ENCODE data around the gene PRAMEF15. TPM values are rescaled to one million over a fixed set of nuclear protein-coding genes. Genes with fewer than 3 reads are reported as not detected.
"Not testable (repeated sequence)": the region's sequence is repeated elsewhere in the genome, so short reads cannot be mapped to it uniquely, and the experiment has no call there.

Gene PRAMEF15
- total RNA-seq (2014; rRNA removed; shearing (Covaris generic)) (not detected in 2 replicates), polyA plus RNA-seq (2016; fragmentation: Nextera tagmentation; extraction: Ambion mirVana) (not detected in 2 replicates)
- long read RNA-seq = 0 reads

GRCh38 chr1:13315281-13315680 lies at the start of gene PRAMEF15:
TSS of gene PRAMEF15 (plus strand) at chr1:13315581. CDS start at chr1:13318408, 2,827 bp downstream.
- H3K27ac Mint-ChIP-seq = not testable (repeated sequence)

GRCh38 chr1:13277016-13277415 lies 38.4 kb upstream of the PRAMEF15 start:
- not testable (repeated sequence) for H2AFZ ChIP-seq; H3K4me3 ChIP-seq; H3K4me3 Mint-ChIP-seq; H3K27ac ChIP-seq (ENCODE audit: low read depth); H3K36me3 ChIP-seq (ENCODE audit: insufficient read depth); H3K4me1 ChIP-seq (ENCODE audit: insufficient read depth); H3K79me2 ChIP-seq (replicated peaks; ENCODE audit: insufficient read depth); H3K27me3 ChIP-seq (ENCODE audit: insufficient read depth); H4K20me1 ChIP-seq (replicated peaks; ENCODE audit: insufficient read depth); H3K4me2 ChIP-seq; H3K27ac Mint-ChIP-seq; H3F3A ChIP-seq (replicated peaks; ENCODE audit: low read depth); H3K36me3 Mint-ChIP-seq (ENCODE audit: low read depth); H3K27me3 Mint-ChIP-seq (ENCODE audit: insufficient read depth, low read depth, poor library complexity); H3K4me1 Mint-ChIP-seq; ATAC-seq; H3K9me2 ChIP-seq (ENCODE audit: insufficient read depth); H3K9me3 Mint-ChIP-seq
- peak; percentile 0 for DNase-seq (ENCODE audit: low spot score)

More at GRCh38 chr1:13315281-13315680, at the start of gene PRAMEF15:
- H3K27me3 Mint-ChIP-seq (ENCODE audit: insufficient read depth, low read depth, poor library complexity); ATAC-seq; H3K4me1 ChIP-seq (ENCODE audit: insufficient read depth); H3K36me3 ChIP-seq (ENCODE audit: insufficient read depth); H3K4me3 Mint-ChIP-seq; H3K79me2 ChIP-seq (replicated peaks; ENCODE audit: insufficient read depth); H3F3A ChIP-seq (replicated peaks; ENCODE audit: low read depth); H3K9me2 ChIP-seq (ENCODE audit: insufficient read depth); DNase-seq (ENCODE audit: low spot score); H3K4me1 Mint-ChIP-seq; H3K4me3 ChIP-seq; H4K20me1 ChIP-seq (replicated peaks; ENCODE audit: insufficient read depth); H3K4me2 ChIP-seq; H3K27ac ChIP-seq (ENCODE audit: low read depth); H2AFZ ChIP-seq; H3K27me3 ChIP-seq (ENCODE audit: insufficient read depth): not testable (repeated sequence)
- Mint-ChIP-seq H3K9me3 (peaks cover 46% of the 10 kb centered on the region), H3K36me3 (ENCODE audit: low read depth) (peaks cover 11% of the 10 kb centered on the region; the same call in 2 of the 3 replicates)

- not testable (repeated sequence) for H3K4me1 Mint-ChIP-seq
These were observed 35.8 kb upstream of the PRAMEF15 start for GRCh38 chr1:13279617-13280016.

GRCh38 chr1:13285037-13285436 lies 30.3 kb upstream of the PRAMEF15 start, which contains the start of gene PRAMEF8:
TSS of gene PRAMEF8 (minus strand) at chr1:13285137. CDS start at chr1:13284091, 1,046 bp downstream.
- H3K4me3 Mint-ChIP-seq; H3K27ac ChIP-seq (ENCODE audit: low read depth); H3K27me3 Mint-ChIP-seq (ENCODE audit: insufficient read depth, low read depth, poor library complexity); H4K20me1 ChIP-seq (replicated peaks; ENCODE audit: insufficient read depth); H3K36me3 ChIP-seq (ENCODE audit: insufficient read depth); H3K27ac Mint-ChIP-seq; H3K9me3 Mint-ChIP-seq; H3F3A ChIP-seq (replicated peaks; ENCODE audit: low read depth); H2AFZ ChIP-seq; H3K27me3 ChIP-seq (ENCODE audit: insufficient read depth); H3K36me3 Mint-ChIP-seq (ENCODE audit: low read depth); DNase-seq (ENCODE audit: low spot score); H3K9me2 ChIP-seq (ENCODE audit: insufficient read depth); H3K4me2 ChIP-seq; H3K79me2 ChIP-seq (replicated peaks; ENCODE audit: insufficient read depth); H3K4me3 ChIP-seq; H3K4me1 Mint-ChIP-seq; H3K4me1 ChIP-seq (ENCODE audit: insufficient read depth); ATAC-seq: not testable (repeated sequence)

More at GRCh38 chr1:13279617-13280016, 35.8 kb upstream of the PRAMEF15 start:
- H2AFZ ChIP-seq; ATAC-seq; DNase-seq (ENCODE audit: low spot score); H3K9me2 ChIP-seq (ENCODE audit: insufficient read depth); H3K27ac Mint-ChIP-seq; H4K20me1 ChIP-seq (replicated peaks; ENCODE audit: insufficient read depth); H3K9me3 Mint-ChIP-seq; H3K27me3 Mint-ChIP-seq (ENCODE audit: insufficient read depth, low read depth, poor library complexity); H3K36me3 Mint-ChIP-seq (ENCODE audit: low read depth); H3K79me2 ChIP-seq (replicated peaks; ENCODE audit: insufficient read depth); H3K4me1 ChIP-seq (ENCODE audit: insufficient read depth); H3K4me3 ChIP-seq; H3K27ac ChIP-seq (ENCODE audit: low read depth); H3K4me3 Mint-ChIP-seq; H3K36me3 ChIP-seq (ENCODE audit: insufficient read depth); H3K4me2 ChIP-seq; H3F3A ChIP-seq (replicated peaks; ENCODE audit: low read depth); H3K27me3 ChIP-seq (ENCODE audit: insufficient read depth): not testable (repeated sequence)

- H3F3A ChIP-seq (replicated peaks; ENCODE audit: low read depth); H3K27ac ChIP-seq (ENCODE audit: low read depth); ATAC-seq; H3K27me3 Mint-ChIP-seq (ENCODE audit: insufficient read depth, low read depth, poor library complexity); H4K20me1 ChIP-seq (replicated peaks; ENCODE audit: insufficient read depth); H2AFZ ChIP-seq; DNase-seq (ENCODE audit: low spot score); H3K9me3 Mint-ChIP-seq; H3K36me3 Mint-ChIP-seq (ENCODE audit: low read depth); H3K27ac Mint-ChIP-seq; H3K36me3 ChIP-seq (ENCODE audit: insufficient read depth); H3K27me3 ChIP-seq (ENCODE audit: insufficient read depth); H3K4me1 ChIP-seq (ENCODE audit: insufficient read depth); H3K79me2 ChIP-seq (replicated peaks; ENCODE audit: insufficient read depth); H3K4me3 Mint-ChIP-seq; H3K9me2 ChIP-seq (ENCODE audit: insufficient read depth); H3K4me3 ChIP-seq; H3K4me2 ChIP-seq; H3K4me1 Mint-ChIP-seq: not testable (repeated sequence)
These were observed 26.4 kb upstream of the PRAMEF15 start for GRCh38 chr1:13289030-13289429.

- H3K4me1 ChIP-seq (ENCODE audit: insufficient read depth); H3K4me2 ChIP-seq; H3K4me3 Mint-ChIP-seq; H3K9me3 Mint-ChIP-seq; H3K4me1 Mint-ChIP-seq; H3K4me3 ChIP-seq; DNase-seq (ENCODE audit: low spot score); ATAC-seq; H3K27ac Mint-ChIP-seq; H3K27ac ChIP-seq (ENCODE audit: low read depth); H2AFZ ChIP-seq; H3K9me2 ChIP-seq (ENCODE audit: insufficient read depth); H3K36me3 Mint-ChIP-seq (ENCODE audit: low read depth); H3K79me2 ChIP-seq (replicated peaks; ENCODE audit: insufficient read depth); H3F3A ChIP-seq (replicated peaks; ENCODE audit: low read depth); H3K27me3 Mint-ChIP-seq (ENCODE audit: insufficient read depth, low read depth, poor library complexity); H3K27me3 ChIP-seq (ENCODE audit: insufficient read depth); H4K20me1 ChIP-seq (replicated peaks; ENCODE audit: insufficient read depth); H3K36me3 ChIP-seq (ENCODE audit: insufficient read depth): not testable (repeated sequence)
These were observed 18.0 kb upstream of the PRAMEF15 start for GRCh38 chr1:13297216-13297931.

Measured in GM23338 (cell line).